D341Med (cell line): ENCODE measurements around the gene ALG11.
"Not testable (repeated sequence)": the region's sequence is repeated elsewhere in the genome, so short reads cannot be mapped to it uniquely, and the experiment has no call there.

ENCODE experiments used
- DNase-seq: peaks from one replicate; pipeline ENCODE4 v3.0.0; 2012; ENCODE audit warnings: low spot score

The ALG11 gene

DNA sequence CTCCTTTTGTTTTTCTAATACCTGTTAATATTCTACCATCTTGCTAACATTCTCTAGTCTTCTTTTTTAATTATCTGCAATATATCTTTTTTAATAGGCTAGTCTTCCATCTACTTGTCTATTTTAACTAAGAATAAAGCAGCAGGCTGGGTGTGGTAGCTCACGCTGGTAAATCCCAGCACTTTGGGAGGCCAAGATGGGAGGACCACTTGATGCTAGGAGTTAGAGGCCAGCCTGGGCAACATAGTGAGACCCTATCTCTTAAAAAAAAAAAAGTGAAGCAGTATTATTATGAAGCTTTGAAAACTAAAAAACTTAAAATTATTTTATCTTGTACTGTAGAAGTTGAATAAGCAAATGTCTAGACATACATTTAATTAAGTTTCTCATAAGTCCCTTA lies 15.6 kb downstream of the ALG11 start:
- DNase-seq = no peak

DNA sequence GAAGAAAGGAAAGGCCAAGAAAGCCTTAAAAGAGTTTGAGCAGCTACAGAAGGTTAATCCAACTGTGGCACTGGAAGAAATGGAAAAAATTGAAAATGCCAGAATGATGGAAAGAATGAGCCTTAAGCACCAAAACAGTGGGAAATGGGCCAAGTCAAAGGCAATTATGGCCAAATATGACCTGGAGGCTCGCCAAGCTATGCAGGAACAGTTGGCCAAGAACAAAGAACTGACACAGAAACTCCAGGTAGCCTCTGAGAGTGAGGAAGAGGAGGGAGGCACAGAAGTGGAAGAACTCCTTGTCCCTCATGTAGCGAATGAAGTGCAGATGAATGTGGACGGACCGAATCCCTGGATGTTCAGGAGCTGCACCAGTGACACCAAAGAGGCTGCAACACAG lies 17.4 kb downstream of the ALG11 start:
- no peak for DNase-seq

GRCh38 chr13:52030401-52030800 lies 18.2 kb downstream of the ALG11 start:
- DNase-seq = not testable (repeated sequence)

- DNase-seq = no peak
These were observed 20.8 kb downstream of the ALG11 start for GRCh38 chr13:52033039-52033438.

DNA sequence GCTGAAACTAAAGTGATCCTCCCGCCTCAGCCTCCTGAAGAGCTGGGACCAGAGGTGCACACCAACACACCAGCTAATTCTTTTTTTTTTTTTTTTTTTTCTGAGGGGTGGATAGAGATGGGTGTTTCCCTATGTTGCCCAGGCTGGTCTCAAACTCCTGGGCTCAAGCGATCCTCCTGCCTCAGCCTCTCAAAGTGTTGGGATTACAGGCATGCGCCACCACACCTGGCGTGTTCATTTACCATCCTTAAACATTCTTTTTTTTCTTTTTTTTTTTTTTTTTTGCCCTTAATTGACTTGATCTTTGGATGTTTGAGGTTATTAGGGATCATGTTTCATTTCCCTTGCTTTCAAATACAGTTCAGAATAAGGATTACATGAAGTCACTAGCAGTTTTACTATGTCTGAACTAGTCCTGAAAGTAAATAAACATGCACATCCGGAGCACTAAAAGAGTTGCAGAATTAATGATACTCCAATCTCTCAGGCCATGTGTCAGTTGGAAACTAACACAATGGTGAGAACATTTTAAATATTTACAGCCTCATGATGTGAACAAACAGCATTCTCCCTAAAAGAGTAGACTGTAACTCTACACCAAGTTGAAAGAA lies 22.5 kb downstream of the ALG11 start:
- no peak for DNase-seq

- no peak for DNase-seq
These were observed 23.8 kb downstream of the ALG11 start for GRCh38 chr13:52036037-52036436.

- no peak for DNase-seq
These were observed 31.5 kb downstream of the ALG11 start for GRCh38 chr13:52043675-52044074.

- DNase-seq = no peak
These were observed 35.3 kb downstream of the ALG11 start for GRCh38 chr13:52047463-52047862.

DNA sequence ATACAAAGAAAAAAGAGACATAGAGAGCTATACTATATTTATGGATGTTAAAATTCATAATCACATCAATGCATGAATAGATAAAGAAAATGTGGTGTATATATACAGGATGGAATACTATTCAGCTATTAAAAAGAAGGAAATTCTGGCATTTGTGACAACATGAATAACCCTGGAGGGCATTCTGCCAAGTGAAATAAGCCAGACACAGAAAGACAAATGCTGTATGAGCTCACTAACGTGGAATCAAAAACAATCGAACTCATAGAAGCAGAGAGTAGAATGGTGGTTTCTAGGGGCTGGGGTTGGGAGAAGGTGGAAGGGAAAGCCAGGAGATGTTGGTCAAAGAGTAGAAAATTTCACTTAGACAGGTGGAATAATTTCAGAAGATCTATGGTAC lies 36.3 kb downstream of the ALG11 start:
- DNase-seq = no peak

GRCh38 chr13:52051400-52051799 lies 39.2 kb downstream of the ALG11 start:
- no peak for DNase-seq

GRCh38 chr13:52053460-52053859 lies 41.3 kb downstream of the ALG11 start:
- DNase-seq = no peak

DNA sequence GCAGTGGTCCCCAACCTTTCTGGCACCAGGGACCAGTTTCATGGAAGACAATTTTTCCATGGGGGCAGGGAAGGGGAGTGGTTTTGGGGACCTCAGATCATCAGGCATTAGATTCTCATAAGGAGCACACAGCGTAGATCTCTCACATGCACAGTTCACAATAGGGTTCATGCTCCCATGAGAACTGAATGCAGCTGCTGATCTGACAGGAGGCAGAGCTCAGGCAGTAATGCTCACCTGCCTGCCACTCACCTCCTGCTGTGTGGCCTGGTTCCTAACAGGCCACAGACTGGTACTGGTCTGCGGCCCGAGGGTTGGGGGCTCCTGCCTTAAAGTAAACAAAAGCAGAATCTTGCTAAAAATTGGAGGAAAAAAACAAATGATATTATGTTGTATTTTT lies 48.9 kb downstream of the ALG11 start:
- not testable (repeated sequence) for DNase-seq

DNA sequence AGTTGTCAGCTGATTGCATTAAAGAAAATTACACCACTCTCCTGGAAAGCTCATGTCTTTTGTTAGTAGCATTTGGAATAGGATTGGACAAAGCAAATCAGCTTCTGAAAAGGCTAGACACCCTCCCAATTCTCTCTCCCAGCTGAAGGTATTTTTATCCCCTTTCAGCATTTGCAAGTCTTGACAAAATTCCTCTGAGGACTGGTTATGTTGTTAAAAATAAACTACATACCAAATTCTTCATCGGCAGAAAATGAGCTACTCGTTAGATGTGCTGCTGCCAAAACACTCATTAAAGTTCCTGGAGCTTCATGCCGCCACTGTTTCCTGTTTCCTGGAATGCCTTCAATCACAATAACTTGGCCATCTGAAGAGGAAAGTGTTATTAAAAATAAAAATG lies 49.4 kb downstream of the ALG11 start:
- DNase-seq = no peak

GRCh38 chr13:52067237-52067636 lies 55.0 kb downstream of the ALG11 start:
- no peak for DNase-seq

GRCh38 chr13:52070929-52071523 lies 58.8 kb downstream of the ALG11 start:
- peak; percentile 39 for DNase-seq
